ENCODE results near the gene EXOC3L2.

DNA sequence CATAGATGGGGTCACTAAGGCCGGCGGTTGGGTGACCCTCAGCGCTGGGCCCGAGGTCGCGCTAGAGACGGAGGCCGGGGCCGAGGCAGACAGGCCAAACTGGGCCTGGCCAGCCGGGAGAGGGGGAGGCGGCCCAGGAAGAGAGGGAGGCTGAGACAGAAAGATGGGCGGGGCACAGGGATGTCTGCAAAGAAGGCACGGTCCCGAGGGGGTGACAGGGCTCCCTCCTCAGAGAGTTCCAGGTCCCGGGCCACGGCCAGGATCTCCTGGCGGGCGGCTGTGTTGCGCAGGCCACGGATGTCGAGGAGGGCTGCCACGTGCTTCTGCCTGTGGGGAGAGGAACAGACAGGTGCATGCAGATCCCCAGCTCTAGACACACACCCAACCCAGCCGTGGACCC lies 32.2 kb downstream of the EXOC3L2 start:
- TF ChIP-seq, protein P1, sequence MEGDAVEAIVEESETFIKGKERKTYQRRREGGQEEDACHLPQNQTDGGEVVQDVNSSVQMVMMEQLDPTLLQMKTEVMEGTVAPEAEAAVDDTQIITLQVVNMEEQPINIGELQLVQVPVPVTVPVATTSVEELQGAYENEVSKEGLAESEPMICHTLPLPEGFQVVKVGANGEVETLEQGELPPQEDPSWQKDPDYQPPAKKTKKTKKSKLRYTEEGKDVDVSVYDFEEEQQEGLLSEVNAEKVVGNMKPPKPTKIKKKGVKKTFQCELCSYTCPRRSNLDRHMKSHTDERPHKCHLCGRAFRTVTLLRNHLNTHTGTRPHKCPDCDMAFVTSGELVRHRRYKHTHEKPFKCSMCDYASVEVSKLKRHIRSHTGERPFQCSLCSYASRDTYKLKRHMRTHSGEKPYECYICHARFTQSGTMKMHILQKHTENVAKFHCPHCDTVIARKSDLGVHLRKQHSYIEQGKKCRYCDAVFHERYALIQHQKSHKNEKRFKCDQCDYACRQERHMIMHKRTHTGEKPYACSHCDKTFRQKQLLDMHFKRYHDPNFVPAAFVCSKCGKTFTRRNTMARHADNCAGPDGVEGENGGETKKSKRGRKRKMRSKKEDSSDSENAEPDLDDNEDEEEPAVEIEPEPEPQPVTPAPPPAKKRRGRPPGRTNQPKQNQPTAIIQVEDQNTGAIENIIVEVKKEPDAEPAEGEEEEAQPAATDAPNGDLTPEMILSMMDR (IDR thresholded peaks at IDR 0.05 in 2 of 3, conservative IDR thresholded peaks at IDR 0.05 in 1 of 3; ENCODE audit: borderline replicate concordance in 1 of 3, insufficient read depth in 1 of 3, low read depth in 2 of 3, low read length in 2 of 3): no peak
- TF ChIP-seq POLR2A (IDR thresholded peaks at IDR 0.05; ENCODE audit: borderline replicate concordance, extremely low read depth, insufficient read depth, insufficient read length) (no peak), EZH2 (IDR thresholded peaks at IDR 0.05) (no peak), EGR1 (IDR thresholded peaks at IDR 0.05; ENCODE audit: low read depth) (no peak), ZNF274 (IDR thresholded peaks at IDR 0.05; ENCODE audit: low read depth, low read length) (no peak), POLR2AphosphoS5 (IDR thresholded peaks at IDR 0.05; ENCODE audit: low read depth, low read length) (no peak), TCF7L2 (IDR thresholded peaks at IDR 0.05; ENCODE audit: borderline replicate concordance, extremely low read depth, insufficient read depth, insufficient read length) (no peak), ZFX (IDR thresholded peaks at IDR 0.05) (no peak), EZH2phosphoT487 (IDR thresholded peaks at IDR 0.05; ENCODE audit: borderline replicate concordance) (no peak), CEBPB (IDR thresholded peaks at IDR 0.05; ENCODE audit: low read depth) (no peak), JUND (IDR thresholded peaks at IDR 0.05) (no peak), SP1 (IDR thresholded peaks at IDR 0.05; ENCODE audit: low read depth) (no peak)
- TF ChIP-seq, protein P2, sequence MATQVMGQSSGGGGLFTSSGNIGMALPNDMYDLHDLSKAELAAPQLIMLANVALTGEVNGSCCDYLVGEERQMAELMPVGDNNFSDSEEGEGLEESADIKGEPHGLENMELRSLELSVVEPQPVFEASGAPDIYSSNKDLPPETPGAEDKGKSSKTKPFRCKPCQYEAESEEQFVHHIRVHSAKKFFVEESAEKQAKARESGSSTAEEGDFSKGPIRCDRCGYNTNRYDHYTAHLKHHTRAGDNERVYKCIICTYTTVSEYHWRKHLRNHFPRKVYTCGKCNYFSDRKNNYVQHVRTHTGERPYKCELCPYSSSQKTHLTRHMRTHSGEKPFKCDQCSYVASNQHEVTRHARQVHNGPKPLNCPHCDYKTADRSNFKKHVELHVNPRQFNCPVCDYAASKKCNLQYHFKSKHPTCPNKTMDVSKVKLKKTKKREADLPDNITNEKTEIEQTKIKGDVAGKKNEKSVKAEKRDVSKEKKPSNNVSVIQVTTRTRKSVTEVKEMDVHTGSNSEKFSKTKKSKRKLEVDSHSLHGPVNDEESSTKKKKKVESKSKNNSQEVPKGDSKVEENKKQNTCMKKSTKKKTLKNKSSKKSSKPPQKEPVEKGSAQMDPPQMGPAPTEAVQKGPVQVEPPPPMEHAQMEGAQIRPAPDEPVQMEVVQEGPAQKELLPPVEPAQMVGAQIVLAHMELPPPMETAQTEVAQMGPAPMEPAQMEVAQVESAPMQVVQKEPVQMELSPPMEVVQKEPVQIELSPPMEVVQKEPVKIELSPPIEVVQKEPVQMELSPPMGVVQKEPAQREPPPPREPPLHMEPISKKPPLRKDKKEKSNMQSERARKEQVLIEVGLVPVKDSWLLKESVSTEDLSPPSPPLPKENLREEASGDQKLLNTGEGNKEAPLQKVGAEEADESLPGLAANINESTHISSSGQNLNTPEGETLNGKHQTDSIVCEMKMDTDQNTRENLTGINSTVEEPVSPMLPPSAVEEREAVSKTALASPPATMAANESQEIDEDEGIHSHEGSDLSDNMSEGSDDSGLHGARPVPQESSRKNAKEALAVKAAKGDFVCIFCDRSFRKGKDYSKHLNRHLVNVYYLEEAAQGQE (IDR thresholded peaks at IDR 0.05; ENCODE audit: low read depth): no peak

Data from HCT116 (cell line).